ENCODE results near the gene KRTAP12-3.

The KRTAP12-3 gene

DNA sequence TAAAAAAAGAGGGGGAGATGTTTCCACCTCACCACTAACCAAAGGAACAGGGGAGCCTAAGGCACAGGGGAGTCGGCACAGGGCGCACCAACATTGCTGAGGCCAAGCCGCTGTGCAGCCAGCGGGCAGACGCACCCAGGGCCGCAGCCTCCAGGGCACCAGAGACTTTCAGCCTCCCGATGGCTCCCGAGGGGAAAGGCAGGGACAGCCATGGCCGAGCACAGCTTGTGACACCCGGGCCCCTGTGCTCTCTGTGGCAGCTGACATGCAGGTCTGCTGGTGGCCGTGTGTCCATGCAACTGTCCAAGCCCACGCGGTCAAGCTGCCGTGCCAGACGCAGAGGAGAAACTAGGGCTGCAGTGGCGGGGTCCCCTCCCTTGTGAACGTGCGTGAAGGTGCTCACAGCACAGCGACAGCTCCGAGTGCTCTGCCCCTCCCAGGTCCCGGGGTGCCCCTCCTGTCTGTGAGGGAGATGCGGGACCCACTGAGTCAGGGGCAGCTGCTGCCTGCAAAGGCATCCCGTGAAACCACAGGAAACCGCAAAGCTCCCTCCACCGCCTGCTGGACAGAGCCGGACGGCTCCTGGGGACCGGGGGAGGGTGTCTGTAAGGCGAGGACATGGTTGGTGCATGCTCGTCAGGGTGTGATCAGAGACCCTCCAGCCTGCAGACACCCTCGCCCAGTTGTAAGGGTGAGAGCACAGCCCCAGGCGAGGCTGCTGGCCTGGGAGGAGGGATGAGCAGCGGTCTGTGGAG lies 9.0 kb upstream of the KRTAP12-3 start:
- H3K9me3 ChIP-seq, result peaks cover 0 to 8% (median 6%) of the 10 kb centered on the region in 3 donors
- H3K4me3 ChIP-seq, result no peak overlapping the region
- H3K36me3 ChIP-seq, result no peaks in the 10 kb centered on the region
- H3K27ac ChIP-seq, result no peak overlapping the region
- H3K27me3 ChIP-seq, result peaks cover 0 to 30% of the 10 kb centered on the region in 2 donors
- H3K4me1 ChIP-seq, result no peaks in the 10 kb centered on the region
- TF ChIP-seq, protein P1, sequence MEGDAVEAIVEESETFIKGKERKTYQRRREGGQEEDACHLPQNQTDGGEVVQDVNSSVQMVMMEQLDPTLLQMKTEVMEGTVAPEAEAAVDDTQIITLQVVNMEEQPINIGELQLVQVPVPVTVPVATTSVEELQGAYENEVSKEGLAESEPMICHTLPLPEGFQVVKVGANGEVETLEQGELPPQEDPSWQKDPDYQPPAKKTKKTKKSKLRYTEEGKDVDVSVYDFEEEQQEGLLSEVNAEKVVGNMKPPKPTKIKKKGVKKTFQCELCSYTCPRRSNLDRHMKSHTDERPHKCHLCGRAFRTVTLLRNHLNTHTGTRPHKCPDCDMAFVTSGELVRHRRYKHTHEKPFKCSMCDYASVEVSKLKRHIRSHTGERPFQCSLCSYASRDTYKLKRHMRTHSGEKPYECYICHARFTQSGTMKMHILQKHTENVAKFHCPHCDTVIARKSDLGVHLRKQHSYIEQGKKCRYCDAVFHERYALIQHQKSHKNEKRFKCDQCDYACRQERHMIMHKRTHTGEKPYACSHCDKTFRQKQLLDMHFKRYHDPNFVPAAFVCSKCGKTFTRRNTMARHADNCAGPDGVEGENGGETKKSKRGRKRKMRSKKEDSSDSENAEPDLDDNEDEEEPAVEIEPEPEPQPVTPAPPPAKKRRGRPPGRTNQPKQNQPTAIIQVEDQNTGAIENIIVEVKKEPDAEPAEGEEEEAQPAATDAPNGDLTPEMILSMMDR (IDR thresholded peaks at IDR 0.05), result no peak
- no peak for DNase-seq
- intact Hi-C loops (cut with DNase I; ENCODE audit: low total_unique reads), result no loop called here

- intact Hi-C loops (cut with DNase I; ENCODE audit: low total_unique reads), result no loop called here
- Histone ChIP-seq H3K27me3 (peaks cover 0 to 30% of the 10 kb centered on the region in 2 donors), H3K4me3 (no peak overlapping the region), H3K4me1 (no peaks in the 10 kb centered on the region), H3K27ac (no peak overlapping the region), H3K36me3 (no peaks in the 10 kb centered on the region), H3K9me3 (peaks cover 0 to 8% (median 6%) of the 10 kb centered on the region in 3 donors)
- DNase-seq, result no peak
- TF ChIP-seq, protein P1 (IDR thresholded peaks at IDR 0.05), result no peak
Observed at GRCh38 chr21:44649521-44650100, 8.1 kb upstream of the KRTAP12-3 start.

DNA sequence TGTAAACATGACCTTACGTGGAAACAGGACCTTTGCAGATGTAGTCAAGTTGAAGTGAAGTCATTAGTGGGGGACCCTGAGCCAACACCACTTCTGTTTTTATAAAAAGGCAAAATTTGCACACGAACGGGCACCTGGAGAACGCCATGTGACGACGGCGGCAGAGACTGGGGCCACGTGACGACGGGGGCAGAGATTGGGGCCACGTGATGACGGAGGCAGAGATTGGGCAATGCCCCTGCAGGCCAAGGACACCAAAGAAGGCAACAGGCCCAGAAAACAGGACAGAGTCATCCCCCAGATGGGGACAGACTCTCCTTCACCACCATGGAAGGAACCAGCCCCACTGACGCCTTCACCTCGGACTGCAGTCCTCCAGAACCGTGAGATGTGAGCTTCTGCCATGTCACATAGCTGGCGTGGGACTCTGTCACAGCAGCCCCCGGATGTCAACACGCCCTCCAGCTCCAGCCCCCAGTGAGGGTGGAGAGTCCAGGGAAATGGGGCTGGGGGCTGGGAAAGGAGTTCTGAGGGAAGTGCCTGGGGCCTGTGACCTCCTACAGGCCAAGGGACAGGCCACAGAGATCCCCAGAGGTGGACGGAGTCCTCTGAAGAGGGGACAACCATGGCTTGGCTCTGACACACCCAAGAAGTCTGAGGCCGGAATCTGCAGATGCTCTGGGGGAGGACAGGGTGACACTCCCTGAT lies 7.3 kb upstream of the KRTAP12-3 start:
- peaks cover 0 to 4% (median 1%) of the 10 kb centered on the region in 3 donors for H3K9me3 ChIP-seq

GRCh38 chr21:44650973-44651675 lies 6.6 kb upstream of the KRTAP12-3 start:
- Histone ChIP-seq H3K27me3 (peaks cover 0 to 30% of the 10 kb centered on the region in 2 donors), H3K4me3 (no peak overlapping the region), H3K27ac (no peak overlapping the region), H3K4me1 (no peaks in the 10 kb centered on the region), H3K9me3 (no peaks in the 10 kb centered on the region), H3K36me3 (no peaks in the 10 kb centered on the region)
- DNase-seq, result no peak
- TF ChIP-seq, protein P1 (IDR thresholded peaks at IDR 0.05), result no peak
- intact Hi-C loops (cut with DNase I; ENCODE audit: low total_unique reads), result no loop called here

More for the DNA sequence above, 7.3 kb upstream of the KRTAP12-3 start:
- intact Hi-C loops (cut with DNase I; ENCODE audit: low total_unique reads), result no loop called here
- TF ChIP-seq, protein P1 (IDR thresholded peaks at IDR 0.05), result no peak
- H3K27ac ChIP-seq, result no peak overlapping the region
- no peaks in the 10 kb centered on the region for H3K4me1 ChIP-seq
- peaks cover 0 to 30% of the 10 kb centered on the region in 2 donors for H3K27me3 ChIP-seq
- H3K4me3 ChIP-seq, result no peak overlapping the region
- no peaks in the 10 kb centered on the region for H3K36me3 ChIP-seq
- DNase-seq, result no peak

DNA sequence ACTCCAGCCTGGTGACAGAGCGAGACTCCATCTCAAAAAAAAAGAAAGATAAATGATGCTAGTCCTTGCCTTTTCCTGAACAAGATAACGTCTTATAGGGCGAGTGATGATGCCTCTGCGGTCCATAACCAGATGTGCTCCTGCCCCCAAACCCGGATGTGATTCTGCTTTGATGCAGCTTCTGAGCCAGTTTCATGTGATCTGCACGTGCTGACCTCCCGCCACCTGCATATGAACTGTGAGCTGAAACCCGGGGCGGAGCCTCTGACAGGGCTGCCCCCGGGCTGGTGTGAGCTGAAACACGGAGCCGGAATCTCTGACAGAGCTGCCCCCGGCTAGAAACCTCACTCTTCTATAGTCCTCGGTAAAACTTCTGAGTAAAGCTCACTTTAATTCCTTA lies 4.6 kb upstream of the KRTAP12-3 start:
- TF ChIP-seq, protein P1 (IDR thresholded peaks at IDR 0.05), result no peak
- intact Hi-C loops (cut with DNase I; ENCODE audit: low total_unique reads), result no loop called here
- Histone ChIP-seq H3K4me1 (no peaks in the 10 kb centered on the region), H3K9me3 (peaks cover 0 to 6% (median 0%) of the 10 kb centered on the region in 3 donors), H3K27me3 (peaks cover 0 to 22% of the 10 kb centered on the region in 2 donors), H3K4me3 (no peak overlapping the region), H3K36me3 (no peaks in the 10 kb centered on the region), H3K27ac (no peak overlapping the region)
- no peak for DNase-seq

Data from tibial artery (tissue), 4 donors.